ENCODE measurements around the gene OLFM4.

The OLFM4 gene

GRCh38 chr13:53014495-53015443 is 13.8 kb upstream of the OLFM4 start:
- no peak for DNase-seq

GRCh38 chr13:53015971-53016370 is 12.6 kb upstream of the OLFM4 start:
- DNase-seq = no peak

- DNase-seq = no peak
Measured at GRCh38 chr13:53017433-53017970, 11.1 kb upstream of the OLFM4 start.

- no peak for DNase-seq
Measured at GRCh38 chr13:53018690-53019647, 9.6 kb upstream of the OLFM4 start.

- DNase-seq = no peak
Measured at GRCh38 chr13:53020764-53021335, 7.8 kb upstream of the OLFM4 start.

GRCh38 chr13:53023246-53023645 is 5.4 kb upstream of the OLFM4 start:
- DNase-seq = no peak

GRCh38 chr13:53028063-53028462 is 550 bp upstream of the OLFM4 start:
- no peak for DNase-seq

- DNase-seq = no peak
Measured at GRCh38 chr13:53032849-53033248, 4.2 kb downstream of the OLFM4 start.

- DNase-seq = no peak
Measured at GRCh38 chr13:53038993-53039392, 10.4 kb downstream of the OLFM4 start.

GRCh38 chr13:53041968-53042516 is 13.4 kb downstream of the OLFM4 start:
- no peak for DNase-seq

GRCh38 chr13:53042877-53043276 is 14.3 kb downstream of the OLFM4 start:
- DNase-seq = no peak

GRCh38 chr13:53043398-53043797 is 14.8 kb downstream of the OLFM4 start:
- no peak for DNase-seq

GRCh38 chr13:53045189-53045588 is 16.6 kb downstream of the OLFM4 start:
- DNase-seq = no peak

- no peak for DNase-seq
Measured at GRCh38 chr13:53048880-53049279, 20.3 kb downstream of the OLFM4 start.

GRCh38 chr13:53050151-53050550 is 21.5 kb downstream of the OLFM4 start:
- no peak for DNase-seq

- no peak for DNase-seq
Measured at GRCh38 chr13:53052675-53053074, 24.1 kb downstream of the OLFM4 start.

GRCh38 chr13:53054569-53054968 is 26.0 kb downstream of the OLFM4 start:
- DNase-seq = no peak

- DNase-seq = no peak
Measured at GRCh38 chr13:53058065-53058679, 29.6 kb downstream of the OLFM4 start.

GRCh38 chr13:53060840-53061490 is 32.4 kb downstream of the OLFM4 start:
- DNase-seq = no peak

GRCh38 chr13:53064731-53065130 is 36.1 kb downstream of the OLFM4 start:
- peak; percentile 86 for DNase-seq

- DNase-seq = no peak
Measured at GRCh38 chr13:53066411-53066810, 37.8 kb downstream of the OLFM4 start.

Measured in NCI-H1417 treated with DMSO at 0.1 percent for 48 hours (cell line).